Stimulated activated CD4-positive, alpha-beta T cell treated with anti-CD3 and anti-CD28 coated beads, Interleukin-4, amount 100 ng/mL, for 48 hours (primary cell): ENCODE measurements around the gene NTRK2.

Experiments used
- DNase-seq, 2 donors: peaks; one replicate each; pipeline ENCODE4 v3.0.0-alpha.2; 2020; ENCODE audit warnings: low read depth in 2 of 2

The NTRK2 gene

DNA sequence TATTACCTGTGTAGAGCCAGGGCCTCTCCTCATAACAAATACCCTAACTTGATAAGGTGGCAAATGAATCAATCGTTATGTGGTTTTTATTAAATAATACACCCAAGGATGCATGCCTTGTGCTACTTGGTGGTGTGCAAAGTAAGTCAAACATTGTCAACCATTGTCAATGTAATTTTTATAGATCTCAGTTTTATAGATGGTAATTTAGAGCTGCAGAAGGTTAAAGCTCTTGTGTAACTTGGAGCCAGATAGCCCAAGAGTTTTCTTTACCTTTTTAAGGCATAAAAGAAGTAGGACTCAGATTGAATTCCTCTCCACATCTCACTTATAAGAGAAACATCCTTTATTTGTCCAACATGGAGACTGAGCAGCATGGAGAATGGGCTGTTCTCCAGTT lies 304.7 kb downstream of the NTRK2 start:
- DNase-seq, result no peak

DNA sequence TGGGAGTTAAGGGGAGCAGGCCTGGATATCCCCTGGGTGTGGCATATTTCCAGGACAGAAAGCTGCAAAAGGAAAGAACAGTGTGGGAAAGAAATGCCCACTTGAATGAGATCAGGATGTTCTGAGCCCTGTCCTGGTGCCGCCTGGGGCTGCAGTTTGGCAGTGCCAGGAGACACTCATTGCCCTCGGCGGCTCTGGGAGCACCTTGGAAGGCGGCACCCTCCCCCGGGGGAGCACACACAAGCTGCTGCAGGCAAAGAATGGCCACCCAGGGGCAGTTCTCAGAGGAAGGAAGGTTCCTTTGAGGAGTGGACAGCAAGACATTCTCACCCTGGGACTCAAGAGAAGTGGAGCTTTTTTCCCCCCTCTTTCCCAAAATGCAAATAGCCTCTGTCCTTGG lies 305.3 kb downstream of the NTRK2 start:
- DNase-seq, result no peak

DNA sequence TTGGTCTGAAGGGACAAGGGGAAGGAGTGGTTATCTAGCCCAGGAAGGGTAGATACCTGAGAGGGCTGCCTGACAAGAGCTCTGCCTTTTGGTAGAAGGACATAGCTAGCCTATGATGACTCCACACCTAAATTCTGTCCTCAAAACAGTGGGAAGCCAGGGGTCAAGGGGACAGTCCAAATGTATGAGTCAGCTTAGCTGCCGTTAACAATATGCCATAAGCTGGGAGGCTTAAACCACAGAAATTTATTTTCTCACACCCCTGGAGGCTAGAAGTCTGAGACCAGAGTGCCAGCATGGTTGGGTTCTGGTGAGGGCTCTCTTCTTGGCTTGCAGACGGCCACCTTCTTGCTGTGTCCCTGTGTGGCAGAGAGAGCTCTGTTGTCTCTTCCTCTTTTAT lies 306.4 kb downstream of the NTRK2 start:
- no peak for DNase-seq

DNA sequence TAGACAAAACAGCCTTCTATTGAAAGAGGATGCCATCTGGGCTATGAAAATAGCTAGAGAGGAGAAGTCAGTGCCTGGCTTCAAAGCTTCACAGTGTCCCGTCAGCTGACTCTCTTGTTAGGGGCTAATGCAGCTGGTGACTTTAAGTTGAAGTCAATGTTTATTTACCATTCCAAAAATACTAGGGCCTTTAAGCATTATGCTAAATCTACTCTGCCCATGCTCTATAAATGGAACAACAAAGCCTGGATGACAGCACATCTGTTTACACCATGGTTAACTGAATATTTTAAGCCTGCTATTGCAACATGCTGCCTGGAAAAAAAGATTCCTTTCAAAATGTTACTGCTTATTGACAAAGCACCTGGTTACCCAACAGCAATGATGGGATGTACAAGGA lies 309.1 kb downstream of the NTRK2 start:
- no peak for DNase-seq

DNA sequence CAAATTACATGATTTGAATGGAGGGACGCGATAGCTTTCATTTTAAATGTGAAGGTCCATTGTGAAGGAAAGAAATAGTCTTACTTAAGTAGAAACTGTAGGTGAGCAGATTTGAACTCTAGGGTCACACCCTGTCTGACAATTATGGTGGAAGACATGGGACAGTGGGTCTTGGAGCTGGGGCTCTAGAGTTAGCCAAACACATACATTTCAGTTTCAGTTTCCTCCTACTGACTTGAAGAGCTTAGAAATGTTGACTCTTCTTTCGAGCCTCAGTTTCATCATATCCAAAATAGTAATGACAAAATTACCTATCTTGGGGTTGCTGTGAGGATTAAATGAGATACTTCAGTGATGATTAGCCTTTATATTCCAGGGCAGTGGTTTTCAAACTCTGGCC lies 314.2 kb downstream of the NTRK2 start:
- DNase-seq, result no peak

DNA sequence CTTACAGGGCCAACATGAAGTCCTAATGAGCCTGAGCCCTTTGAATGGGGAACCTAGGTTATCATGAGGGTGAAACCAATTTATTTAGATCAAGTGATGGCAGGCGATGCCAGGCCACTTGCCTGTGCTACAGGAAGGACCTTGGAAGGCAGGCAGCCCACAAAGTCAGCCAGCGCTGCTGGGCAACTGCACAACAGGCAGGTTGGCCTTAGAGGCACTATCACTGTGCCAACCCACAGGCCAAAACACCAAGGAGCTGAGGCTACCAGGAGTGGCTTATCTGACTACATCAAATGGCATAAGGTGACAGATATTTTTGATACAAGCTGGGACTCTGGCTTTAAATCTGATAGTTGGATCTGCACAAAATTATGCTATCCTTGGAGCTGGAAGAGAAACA lies 319.1 kb downstream of the NTRK2 start:
- DNase-seq, result no peak

DNA sequence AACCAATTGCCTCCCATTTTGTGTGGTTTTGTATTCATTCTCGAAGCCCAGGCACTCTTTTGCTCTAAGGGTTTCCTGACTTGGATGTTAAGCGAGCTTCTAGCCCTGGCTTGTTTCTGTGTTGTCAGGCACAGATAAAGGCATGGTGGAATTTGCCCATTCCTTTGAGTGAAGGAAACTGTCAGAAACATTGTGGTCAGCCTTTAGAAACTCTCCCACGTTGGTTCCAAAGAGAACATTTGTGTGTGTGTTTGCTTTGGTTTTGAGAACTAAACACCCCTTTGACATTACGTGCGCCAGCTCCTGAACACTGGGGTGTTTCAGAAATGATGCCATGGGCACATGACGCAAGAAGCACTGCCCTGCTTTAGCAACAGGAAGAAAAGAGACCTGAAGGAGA lies 320.9 kb downstream of the NTRK2 start:
- no peak for DNase-seq

DNA sequence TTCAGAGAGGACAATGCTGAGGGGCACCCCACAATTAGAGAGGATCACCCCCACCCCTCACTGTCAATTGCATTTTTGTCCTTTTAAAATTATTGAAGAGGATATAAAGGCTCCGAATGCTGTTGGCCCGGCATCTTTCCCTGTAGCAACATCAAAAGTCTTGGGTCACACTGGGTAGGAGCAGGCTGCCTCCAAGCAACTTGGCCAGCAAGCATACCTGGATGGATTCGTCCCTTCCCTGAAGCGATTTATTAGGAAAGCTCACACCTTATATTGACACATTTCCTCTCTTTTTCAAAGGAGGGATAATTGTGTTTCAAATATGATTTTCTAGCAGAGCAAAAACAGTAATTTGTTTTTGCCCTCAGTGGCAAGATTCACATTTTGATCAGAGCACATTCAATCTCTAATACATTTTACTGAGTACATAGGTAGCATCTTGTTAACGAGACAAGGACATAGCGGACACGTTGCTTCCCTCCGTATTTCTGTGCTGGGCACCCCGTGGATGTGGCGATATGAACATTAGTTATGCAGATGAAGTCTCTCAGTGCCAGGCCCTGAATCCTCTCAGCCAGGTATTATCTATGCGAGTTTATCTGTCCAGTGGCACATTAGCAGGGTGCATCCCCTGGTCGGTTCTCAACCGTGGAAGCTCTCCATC lies 321.5 kb downstream of the NTRK2 start:
- no peak for DNase-seq

DNA sequence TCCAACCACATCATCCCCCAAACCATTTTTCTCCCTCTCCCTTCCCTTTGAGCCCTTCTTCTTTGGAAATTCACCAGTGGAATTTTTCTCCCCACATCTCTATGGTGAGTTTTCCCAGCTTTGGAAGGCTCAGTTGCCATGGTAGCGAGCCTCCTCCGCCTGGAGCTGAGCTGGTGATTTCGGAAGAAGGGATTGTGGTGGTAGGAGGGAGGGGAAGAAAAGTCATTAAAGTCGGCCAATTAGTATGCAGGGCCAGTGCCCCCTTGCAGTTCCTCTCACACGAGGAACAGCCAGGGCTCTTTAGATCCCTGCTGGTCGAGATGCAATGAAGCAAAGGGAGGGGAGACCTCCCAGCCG lies 322.0 kb downstream of the NTRK2 start:
- DNase-seq, result no peak

DNA sequence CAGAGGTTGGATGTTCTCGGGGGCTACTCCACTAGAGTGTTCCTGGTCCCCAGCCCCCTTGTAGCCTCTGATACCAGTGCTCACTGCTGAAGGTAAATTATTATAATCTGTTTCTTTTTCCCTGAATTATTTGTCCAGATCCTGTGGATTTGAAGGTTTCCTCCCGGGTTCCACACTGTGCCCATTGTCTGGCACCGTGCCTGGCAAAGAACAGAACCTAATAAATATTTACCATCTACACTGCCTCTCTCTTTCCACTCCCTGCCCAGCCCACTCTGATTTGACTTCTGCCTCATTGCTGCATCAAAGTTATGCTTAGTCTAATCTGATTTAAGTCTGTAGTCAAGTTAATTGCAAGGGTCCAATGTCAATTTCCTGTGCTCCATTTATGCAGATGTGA lies 322.9 kb downstream of the NTRK2 start:
- DNase-seq, result no peak

DNA sequence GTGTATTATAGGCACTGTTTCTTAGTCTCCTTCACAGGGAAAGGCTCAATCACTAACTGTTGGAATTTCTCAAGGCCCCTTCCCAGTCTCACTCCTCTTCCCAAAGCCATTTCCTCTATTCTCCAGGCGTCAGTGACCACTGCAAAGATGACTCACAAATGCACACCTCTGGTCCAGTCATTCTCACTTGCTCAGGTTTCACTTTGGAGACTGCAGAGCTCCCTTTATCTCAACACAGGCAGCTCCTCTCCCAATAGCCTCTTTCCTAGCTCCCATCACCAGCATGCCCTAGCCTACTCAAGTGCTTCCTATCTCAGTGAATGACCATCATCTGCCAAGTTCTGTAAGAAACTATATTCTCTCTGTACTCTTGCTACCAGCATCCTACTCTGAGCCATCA lies 323.6 kb downstream of the NTRK2 start:
- DNase-seq, result no peak

DNA sequence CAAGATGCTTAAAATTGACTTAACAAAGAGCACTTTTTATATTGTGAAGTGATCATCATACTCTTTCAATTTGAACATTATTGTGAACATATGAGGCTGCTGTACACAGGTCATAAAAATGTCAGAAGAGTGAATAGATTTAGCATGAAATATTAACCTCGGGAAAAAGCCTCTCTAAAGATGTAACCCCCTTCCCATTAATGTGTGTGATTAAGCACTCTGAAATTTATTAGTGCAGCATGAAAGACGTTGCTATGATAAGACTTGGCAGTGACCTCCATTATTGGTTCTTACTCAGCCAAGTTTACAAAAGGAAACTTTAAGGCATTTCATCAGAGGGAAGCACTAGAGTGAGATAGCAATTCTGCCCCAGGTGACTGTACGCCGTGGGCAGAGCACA lies 326.5 kb downstream of the NTRK2 start:
- no peak for DNase-seq

DNA sequence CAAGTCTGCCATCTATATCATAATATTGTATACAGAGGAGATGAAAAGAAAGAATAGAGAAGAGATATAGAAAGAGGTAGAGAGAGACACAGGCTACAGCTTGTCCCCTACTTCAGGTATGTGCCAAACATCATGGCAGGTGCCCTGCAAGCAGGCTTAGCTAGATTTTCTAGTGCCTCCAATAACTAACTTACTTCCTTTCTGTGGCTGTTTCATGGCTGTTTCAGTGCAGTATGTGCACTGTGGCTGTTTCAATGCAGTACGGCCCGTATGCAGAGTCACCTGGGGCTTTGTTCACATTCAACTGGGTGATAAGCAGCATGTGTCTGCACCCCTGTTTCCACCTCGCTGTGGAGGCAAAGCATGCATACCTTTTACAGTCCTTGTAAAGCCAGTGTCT lies 327.2 kb downstream of the NTRK2 start:
- DNase-seq, result no peak

DNA sequence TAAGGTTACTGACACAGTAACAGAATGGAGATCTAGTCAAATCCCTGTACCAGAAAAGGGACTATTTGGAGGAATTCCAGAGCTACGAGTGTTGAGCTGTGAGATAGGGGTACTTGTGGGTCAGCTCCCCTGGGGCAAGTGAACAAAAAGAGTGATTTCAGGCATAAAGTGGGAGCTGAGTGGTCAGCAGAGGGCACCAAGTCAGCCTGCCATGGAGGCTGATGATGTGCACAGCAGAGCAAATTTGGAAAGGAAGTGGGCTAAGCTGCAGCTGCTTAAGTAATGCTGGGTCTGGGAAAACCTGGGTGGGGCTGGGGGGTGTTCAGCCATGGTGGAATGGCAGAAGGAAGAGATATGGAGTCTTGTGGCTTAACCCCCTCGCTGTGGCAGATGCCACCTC lies 327.9 kb downstream of the NTRK2 start:
- no peak for DNase-seq

DNA sequence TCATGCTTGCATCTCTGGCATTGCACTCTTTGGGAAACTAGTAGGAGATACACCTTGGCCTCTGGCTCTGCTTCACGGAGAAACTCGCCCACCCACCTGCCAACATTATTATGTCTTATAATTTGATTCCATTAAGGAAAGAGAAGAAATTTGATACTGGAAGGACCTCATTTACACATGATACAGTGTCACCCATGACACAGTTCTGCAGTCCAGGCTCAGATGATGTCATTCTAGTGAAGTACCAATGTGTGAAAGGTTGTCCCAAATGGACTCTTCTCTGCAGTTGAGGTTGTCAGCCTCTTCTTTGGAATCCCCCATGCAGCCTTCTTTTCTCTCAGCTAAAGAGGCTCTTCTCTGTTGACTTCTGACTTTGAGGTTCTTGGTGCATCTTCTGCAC lies 329.1 kb downstream of the NTRK2 start:
- no peak for DNase-seq

DNA sequence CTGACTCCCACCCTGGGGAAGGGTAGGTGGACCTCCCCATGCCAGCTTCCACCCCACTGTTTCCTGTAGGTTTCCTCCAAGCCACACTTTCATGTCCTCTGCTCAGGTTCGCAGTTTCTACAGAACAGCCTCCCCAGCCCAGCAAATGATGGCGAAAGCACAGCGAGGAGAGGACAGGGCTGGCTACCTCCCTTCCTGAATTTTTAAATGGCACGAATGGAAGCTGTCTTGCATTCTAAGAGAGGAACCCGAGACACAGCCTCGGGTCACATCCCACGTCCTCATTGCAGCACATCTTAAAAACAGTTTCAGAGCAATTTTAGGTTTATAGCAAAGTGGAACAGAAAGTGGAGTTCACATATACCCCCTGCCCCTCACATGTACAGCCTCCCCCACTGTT lies 330.3 kb downstream of the NTRK2 start:
- no peak for DNase-seq

DNA sequence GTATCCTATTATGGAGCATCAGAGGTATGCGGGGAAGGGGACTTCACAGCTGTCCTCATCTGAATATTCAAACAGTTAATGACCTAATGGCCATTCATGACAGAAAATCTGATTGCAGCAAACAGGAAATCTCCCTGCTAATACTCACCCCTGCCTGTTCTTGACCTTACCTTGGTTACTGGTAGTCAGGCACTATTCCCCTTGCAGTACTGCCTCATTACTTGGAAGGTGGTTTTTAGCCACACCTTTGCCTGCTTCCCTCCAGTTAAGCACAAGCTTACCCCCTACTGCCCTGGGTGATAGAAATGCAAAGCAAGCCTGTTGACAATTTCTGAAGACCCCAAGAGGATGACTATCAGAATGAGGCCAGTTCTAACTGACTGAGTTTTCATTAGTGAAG lies 332.4 kb downstream of the NTRK2 start:
- DNase-seq, result no peak

DNA sequence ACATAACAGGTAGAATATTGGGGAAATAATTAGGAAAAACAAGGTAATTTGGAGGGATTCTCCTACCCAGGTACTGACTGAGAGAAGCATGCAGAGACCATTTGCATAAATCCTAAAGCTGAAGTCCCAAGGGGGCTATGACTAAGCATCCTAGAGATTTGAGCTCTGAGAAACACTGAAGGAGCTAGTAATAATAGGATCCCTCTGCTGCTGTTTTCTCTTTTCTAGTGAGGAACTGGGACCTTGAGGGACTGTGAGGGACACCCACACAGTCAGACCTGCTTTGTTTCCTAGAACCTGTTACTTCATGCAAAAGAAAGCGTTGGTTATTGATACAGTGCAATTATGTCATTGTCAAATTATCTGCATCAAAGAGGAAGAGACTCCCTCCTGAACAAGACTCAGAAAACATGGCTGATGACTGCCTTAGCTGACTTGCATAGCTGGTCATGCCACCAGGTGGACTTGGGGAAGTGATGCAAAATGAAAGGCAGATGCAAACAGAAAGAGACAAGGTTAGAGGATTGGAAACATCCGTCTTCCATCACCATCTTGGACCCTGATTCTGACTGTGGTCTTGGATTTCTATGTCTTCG lies 335.4 kb downstream of the NTRK2 start:
- no peak for DNase-seq

DNA sequence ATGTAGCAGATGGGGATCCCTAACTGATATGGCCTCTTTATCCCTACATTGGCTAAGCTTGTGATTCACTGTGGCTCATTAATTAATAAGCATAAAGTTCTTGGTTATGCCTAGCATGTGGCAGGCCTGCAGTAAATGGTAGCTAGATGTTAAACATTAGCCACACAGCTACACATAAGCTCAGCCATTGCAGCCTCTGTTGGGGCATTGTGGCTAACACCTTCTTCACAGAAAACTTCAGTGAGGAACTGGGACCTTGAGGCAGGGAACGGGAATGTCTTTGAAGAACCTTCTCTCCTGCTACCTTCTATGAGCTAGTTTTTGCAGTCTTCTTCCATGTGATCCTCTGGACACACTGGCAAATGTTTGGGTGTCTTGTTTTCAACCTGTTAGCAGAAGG lies 338.2 kb downstream of the NTRK2 start:
- no peak for DNase-seq

DNA sequence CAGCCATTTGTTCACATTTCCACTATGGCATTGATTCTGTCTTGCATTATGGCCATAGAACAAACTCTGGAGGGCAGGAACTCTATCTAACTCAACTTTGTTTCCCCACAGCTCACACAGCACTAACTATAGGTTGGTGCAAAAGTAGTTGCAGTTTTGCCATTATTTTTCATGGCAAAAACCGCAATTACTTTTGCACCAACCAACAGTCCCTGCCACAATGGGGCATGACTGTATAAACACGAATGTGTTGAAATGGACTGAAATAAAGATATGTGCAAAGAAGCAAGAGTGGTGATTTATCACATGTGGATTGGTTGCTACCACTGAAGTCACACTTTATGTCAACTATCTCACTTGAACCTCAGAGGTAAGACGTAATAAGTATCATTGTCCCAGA lies 338.7 kb downstream of the NTRK2 start:
- no peak for DNase-seq

DNA sequence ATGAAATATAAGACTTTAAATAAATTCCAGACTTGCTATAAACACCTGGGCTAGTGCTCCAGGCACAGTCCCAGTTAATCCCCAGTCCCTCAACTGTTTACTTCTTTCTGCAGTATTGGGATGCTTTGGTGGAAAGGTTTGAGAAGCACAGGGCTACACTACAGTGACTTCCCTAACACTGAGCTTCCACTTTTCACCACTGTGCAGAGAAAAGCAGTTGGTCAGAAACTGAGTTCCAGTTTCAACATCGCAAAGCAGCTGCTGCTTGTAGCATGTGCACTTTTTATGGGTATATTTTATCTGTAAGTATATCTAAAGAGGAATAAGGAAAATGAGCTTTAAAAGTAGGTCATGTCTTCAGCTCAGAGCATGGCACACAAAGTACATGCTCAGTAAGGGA lies 339.7 kb downstream of the NTRK2 start:
- DNase-seq, result no peak

DNA sequence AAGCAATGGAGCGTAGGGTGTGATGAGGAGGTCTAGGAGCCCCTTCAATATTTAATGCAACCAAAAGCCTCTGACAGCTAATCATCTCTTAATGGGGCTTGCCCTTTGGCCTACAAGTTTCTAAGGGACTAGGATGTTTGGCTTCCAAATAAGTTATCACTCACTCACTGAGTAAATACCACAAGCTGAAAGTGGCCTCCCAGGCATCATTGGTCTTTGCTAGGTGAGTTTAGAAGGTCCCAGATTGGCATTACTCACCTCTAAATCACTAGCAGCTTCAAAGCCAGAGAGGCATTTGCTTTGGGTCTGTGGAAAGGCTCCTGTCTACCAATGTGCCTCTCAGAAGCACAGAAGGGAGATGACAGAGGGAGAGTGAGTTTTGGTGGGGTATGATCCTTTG lies 344.2 kb downstream of the NTRK2 start:
- no peak for DNase-seq

DNA sequence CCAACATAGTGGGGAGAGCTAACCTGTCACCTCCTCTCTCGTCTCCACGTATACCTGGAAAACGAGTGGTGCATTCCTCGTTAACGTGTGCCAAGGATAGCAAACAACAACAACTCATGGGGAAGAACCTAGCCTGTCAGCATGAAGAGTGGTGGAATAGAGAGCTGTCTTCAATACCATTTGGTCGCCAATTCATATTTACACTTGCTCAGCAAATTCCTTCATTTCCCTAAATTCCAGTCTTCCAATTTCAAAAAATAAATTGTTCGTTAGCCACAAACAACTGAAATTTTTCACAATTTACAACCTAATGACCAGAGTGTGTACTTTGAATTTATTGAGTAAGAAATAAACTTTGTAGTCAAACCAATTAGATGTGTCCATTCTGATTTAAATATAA lies 344.8 kb downstream of the NTRK2 start:
- no peak for DNase-seq

DNA sequence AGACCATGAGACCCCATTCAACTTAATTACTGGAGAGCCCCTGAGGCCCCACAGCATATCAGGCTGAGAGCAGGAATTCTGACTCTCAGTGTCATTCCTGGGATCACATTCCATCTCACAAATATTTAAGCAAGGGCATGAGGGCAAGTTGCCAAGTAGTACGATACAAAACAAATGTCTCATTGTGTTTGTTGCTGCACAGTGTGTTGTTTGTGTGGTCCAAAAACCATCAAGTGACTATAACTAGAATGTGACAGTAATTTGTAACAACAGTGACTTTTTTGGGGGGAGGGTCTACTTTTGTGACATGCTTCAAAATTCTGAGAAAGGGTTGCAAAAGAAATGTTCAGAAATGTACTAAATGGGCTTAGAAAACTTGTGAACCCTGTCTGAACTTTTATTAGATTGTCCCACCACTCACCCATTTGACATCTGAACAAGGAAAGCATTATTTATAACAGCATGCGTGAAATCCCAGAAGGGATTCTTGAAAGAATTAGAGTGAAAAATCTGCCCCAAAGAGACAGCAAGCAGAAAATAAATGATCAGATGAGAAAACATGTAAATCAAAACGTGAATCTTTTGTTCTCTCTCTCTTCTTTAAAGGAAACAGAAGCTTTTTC lies 347.0 kb downstream of the NTRK2 start:
- DNase-seq, result no peak
